Measurements from ENCODE around the gene NFIC. TPM values are rescaled to one million over a fixed set of nuclear protein-coding genes. Genes with fewer than 3 reads are reported as not detected.
"Not testable (repeated sequence)": the region's sequence is repeated elsewhere in the genome, so short reads cannot be mapped to it uniquely, and the experiment has no call there.

NFIC gene
- total RNA-seq, 1 donor from 2014 or later, result 12.7 TPM

DNA sequence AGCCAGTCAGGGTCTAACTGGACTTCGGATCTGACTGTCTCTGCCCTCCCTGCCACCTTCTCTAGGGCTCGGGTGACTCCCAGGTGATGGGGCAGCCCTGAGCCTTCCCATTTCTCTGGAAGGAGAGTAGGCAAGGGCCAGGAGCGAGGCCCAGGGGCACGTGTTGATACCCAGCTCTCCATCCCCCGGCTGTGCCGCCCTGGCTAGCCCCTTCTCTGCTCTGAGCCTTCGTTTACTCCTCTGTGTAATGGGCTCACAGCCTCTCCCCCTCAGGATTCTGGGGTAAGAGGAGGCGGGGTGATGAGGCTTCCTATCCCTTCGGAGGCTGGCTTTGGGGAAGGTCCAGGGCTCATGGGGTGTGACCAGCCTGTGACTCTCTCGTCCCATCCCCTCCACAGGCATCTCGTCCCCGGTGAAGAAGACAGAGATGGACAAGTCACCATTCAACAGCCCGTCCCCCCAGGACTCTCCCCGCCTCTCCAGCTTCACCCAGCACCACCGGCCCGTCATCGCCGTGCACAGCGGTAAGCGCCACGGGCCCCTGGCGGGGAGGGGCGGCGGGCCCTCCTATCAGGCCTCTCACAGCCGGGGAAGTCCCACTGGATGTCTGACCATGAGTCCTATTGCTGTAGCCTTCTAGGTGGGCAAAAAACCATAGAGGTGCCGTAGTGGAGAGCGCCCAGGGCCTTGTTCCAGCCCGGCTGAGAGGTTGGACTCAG, 82.4 kb downstream of the NFIC start:
- intact Hi-C loops (cut with micrococcal nuclease), result no loop called here

DNA sequence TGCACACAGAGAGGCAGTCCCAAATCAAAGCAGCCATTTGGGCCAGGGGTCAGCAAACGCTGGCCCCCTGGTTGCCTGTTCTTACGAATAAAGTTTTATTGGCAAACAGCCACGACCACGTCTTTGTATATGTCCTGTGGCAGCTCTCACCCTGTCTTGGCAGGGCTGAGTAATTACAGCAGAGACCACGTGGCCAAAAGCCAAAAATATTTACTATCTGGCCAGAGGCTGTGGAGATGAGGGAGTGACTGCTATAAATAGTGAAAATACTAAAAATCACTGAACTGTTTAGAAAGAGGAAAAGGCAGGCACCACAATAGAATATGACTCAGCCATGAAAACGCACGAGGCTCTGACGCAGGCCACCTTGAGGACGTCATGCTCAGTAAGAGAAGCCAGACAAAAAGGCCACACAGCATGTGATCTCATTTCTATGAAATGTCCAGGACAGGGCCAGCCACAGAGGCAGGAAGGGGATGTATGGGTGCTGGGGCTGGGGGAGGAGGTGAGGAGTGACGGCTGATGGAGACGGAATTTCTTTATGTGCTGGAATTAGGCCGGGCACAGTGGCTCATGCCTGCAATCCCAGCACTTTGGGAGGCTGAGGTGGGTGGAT, 84.5 kb downstream of the NFIC start:
- intact Hi-C loops (cut with micrococcal nuclease), result no loop called here

DNA sequence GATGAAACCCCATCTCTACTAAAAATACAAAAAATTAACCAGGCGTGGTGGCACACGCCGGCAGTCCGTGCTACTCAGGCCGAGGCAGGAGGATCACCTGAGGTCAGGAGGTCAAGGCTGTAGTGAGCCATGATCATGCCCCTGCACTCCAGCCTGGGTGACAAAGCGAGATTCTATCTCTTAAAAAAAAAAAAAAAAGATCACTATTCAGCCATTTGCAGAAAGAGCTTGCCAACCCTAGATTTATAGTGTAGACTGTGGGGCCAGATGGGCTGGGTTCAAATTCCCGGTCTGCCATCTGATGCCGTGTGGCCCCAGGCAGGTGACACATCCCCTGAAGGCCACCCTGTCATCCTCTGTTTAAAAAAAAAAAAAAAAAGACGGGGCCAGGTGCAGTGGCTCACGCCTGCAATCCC, 85.1 kb downstream of the NFIC start:
- intact Hi-C loops (cut with micrococcal nuclease), result no loop called here

DNA sequence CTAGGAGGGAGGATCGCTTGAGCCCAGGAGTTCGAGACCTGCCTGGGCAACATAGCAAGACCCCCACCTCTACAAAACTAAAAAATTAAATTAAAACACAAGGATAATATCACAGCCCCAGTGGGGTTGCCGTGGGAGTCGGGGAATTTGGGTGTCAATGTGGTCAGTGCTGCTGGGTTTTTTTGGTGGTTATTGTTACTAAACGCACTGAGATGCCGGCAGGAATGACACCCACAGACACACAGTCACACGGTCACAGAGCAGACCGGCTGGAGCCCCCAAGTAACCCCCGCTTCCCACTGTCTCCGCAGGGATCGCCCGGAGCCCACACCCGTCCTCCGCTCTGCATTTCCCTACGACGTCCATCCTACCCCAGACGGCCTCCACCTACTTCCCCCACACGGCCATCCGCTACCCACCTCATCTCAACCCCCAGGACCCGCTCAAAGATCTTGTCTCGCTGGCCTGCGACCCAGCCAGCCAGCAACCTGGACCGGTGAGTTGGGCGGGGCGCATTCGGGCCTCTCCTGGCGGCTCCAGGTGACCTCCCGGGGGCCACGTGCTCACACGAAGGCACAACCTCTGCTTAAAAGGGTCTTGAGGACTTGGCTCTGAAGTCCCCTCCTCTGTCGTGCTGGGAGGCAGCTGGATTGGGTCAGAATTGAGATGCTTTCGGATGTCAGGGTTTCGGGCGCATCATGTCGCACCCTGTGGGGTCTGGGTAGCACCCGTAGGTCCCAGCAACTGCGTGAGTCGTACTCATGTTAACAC, 86.0 kb downstream of the NFIC start:
- intact Hi-C loops (cut with micrococcal nuclease), result no loop called here

DNA sequence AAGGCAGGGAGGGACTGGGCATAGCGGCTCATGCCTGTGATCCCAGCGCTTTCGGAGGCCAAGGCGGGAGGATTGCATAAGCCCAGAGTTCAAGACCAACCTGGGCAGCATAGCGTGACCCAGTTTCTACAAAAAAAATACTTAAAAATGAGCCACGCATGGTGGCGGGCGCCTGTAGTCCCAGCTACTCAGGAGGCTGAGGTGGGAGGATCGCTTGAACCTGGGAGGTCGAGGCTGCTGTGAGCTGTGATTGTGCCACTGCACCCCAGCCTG, 86.5 kb downstream of the NFIC start:
- intact Hi-C loops (cut with micrococcal nuclease), result not testable (repeated sequence)

DNA sequence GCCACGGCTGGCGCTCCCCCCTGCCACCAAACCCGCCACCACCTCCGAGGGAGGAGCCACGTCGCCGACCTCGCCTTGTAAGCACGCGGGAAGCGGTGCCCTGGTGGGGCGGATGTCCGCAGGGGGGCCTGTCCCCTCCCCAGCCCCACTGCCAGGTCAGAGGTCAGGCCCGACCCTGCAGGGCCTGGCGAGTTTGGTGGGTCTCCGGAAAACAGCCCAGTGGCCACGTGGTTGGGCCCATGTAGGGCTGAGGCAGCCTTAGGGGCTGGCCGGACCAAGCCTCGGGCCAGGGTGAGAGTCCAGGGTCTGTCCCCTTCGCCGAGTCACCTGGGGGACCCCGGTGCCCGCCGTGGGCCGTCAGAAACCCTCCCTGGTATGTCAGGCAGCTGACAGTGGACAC, 87.5 kb downstream of the NFIC start:
- intact Hi-C loops (cut with micrococcal nuclease), result no loop called here

DNA sequence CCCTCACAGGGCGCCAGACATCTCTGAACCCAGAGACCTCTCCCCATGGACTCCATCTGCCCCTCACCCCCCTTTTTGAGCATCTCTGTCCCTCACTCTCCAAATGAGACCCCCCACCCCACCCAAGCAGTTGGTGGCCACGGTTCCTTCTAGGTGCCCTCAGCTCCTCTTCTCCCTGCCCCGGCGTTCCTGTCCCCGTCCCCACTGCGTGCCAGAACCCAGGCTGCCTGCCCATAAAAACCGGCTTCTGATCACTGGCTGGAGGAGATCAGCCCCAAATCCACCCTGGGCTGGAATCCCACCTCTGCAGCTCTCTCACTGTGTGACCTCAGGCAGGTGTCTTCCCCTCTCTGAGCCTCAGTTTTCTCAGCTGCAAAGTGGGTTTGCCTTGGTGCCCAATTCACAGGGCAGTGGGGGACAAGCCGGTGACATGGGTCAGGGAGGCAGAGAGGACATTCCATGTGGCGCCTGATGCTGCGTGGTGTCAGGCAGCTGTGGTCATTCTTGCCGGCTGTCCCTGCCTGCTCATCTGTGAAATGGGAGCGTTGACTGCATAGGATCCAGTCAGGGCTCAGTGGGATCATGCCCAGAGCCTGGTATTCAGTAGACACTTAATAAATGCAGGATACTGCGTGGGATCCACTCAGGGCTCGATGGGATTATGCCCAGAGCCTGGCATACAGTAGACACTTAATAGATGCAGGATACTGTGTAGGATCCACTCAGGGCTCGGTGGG, 88.4 kb downstream of the NFIC start:
- intact Hi-C loops (cut with micrococcal nuclease), result no loop called here

DNA sequence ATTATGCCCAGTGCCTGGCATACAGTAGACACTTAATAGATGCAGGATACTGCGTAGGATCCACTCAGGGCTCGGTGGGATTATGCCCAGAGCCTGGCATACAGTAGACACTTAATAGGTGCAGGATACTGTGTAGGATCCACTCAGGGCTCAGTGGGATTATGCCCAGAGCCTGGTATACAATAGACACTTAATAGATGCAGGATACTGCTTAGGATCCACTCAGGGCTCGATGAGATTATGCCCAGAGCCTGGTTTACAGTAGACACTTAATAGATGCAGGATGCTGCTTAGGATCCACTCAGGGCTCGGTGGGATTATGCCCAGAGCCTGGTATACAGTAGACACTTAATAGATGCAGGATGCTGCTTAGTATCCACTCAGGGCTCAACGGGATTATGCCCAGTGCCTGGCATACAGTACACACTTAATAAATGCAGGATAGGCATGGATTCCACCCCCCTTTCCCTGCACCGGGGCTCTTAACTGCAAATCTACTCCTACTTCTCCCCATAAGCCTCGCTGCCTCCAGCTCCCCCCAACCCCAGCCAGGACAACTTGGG, 89.1 kb downstream of the NFIC start:
- intact Hi-C loops (cut with micrococcal nuclease), result no loop called here

DNA sequence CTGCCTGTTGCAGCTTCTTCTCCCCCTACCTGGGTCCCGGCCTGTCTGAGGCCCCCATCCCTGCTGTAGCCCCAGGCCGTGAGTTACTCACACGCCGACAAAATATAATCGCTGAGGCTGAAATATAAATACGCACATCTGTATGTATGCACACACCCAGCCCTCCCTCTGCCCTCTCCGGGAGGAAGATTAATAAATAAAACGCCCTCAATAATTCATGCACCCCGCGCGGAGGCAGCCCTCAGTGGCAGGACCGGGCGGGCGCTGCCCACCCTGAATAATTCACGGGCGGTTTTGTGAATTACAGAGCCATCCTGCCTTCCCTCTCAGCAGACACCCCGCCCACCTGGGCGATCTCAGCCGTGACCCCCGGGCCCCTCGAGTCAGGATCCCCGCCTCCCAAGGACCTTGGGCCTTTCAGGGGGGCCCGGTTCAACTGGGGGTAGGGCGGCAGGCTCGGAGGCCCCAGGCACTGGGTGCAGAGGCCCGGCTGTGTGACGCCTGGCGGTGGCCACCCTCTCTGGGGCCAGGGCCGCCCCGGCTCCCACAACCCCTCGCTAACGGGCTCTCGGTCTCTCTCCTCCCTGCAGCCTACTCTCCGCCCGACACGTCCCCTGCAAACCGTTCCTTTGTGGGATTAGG, 89.7 kb downstream of the NFIC start:
- intact Hi-C loops (cut with micrococcal nuclease), result no loop called here

DNA sequence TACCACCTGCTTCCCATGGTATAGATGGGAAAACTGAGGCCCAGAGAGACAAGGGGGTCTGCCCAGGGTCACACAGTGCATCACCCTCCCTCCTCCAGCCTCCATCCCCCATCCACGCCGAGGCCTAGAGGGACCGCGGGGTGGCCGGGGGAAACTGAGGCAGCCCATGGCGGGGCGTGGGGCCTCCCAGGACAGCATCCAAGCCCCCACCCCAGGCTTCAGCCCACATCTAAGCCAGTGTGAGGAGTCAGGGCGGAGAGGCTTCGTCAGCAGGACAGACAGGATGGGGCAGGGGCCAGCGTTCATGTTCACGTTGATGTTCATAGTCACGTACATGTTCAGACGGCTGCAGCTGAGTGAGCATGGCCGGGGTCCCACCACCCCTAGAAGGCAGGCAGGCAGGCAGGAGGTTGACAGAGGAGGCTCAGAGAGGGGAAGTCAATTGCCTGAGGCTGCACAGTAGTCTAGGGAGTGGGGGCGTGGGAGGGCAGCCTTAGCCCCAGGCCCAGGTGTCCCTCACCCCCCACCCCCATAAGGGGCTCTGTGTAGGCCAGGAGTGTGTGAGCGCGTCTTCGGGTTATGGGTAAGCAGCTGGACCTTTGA, 90.6 kb downstream of the NFIC start:
- intact Hi-C loops (cut with micrococcal nuclease), result no loop called here

DNA sequence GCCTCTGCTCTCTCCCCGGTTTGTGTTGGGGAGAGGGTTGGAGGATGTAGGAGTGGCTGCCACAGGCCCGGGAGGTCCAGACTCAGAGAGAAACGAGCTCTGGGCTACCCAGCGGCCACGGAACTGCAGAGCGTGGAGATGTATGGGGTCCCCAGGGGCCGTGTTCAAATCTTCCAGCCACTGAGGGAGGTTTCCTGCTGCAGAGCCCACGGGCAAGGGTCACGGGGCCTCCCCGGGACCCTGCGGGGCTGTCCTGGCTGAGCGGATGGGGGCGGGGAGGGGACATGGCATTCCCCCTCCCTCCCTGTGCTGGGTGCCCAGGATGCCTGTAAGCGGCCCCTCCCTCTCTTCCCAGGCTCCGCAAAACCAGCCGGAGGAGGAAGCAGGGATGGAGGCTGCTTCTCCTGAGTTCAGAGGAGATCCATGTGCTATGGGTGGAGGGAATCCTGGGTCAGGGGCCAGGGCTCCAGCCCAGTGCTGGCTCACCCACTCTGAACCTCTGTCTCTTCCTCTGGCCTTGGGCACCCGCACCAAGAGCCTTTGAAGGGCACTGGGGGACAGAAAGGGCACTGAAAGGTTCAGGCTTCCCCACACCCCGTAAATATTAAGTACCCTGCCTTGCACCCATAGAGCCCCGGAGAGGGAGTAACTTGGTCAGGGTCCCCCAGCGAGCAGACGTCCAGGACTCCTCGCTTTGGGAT, 91.3 kb downstream of the NFIC start:
- intact Hi-C loops (cut with micrococcal nuclease), result no loop called here

DNA sequence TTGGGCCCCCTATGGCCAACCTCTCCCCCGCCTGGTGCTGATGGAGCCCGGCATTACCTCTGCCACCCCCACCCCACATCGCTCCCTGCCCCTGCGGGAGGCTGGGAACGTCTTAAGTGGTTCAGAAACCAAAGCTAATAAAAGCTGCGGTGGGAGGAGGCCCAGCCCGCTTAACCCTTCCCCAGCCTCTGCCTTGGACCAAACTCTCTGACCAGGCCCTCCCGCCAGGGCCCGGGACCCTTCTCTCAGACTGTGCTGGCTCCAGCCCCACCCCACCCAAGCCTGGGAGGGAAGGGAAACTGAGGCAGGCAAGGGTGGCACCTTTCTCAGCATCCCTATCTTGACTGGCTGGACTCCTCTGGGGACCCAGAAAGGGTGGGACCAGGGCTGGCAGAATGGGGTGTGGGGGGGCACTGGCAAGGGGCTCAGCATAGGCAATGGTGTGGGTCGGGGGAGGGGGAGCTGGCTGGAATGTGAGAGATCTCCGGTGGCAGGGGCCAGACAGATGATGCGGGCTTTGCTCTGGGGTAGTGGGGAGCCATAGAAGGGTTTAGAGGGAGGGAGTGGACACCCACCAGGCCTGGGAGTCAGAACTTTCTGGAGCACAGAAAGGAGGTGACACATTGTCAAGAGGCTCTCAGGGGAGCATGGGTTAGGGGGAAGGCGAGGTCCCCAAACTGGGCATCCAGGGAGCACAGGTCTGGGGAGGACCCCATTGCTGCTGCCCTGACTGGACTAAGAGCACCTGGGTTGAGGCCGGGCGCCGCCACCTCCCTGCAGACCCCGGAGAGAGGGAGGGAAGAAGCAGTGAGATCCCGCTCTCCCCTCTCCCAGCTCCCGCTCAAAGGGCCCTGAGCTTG, 92.1 kb downstream of the NFIC start:
- intact Hi-C loops (cut with micrococcal nuclease), result no loop called here

DNA sequence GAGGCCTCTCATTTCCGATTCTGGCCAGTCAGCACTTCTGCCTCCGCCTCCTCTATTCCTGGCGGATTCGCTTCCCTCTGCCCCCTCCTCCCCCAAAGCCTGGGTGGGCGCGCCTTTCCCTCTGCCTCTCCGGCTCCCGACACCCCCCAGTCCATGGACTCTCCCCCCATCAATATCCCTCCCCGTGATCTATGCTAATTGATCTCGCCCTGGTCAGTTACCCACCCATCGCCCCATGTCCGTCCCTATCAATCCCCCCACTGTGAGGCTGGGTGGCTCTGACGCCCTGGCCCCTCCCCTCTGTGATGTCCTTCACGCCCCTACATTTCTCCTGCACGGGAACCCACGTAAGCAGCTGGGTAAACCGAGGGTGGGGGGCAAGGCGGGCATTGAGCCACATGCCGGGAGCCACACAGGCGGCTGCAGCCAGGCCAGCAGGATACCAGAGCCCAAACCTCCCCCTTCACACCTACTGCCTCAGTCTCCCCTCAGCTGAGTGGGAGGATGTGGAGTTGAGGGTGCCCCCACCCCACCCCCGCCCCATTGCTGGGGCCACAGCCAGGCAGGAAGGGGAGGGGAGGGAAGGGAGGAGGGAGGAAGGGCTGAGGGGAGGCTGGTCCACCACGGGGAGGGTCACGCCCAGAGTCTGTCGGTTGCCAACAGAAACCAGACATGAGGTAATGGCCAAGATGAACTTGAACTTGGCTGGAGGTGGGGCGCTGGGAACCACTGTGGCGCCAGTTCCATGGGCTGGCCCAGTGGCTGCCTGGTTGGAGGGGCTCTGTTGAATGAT, 92.9 kb downstream of the NFIC start:
- intact Hi-C loops (cut with micrococcal nuclease), result no loop called here

DNA sequence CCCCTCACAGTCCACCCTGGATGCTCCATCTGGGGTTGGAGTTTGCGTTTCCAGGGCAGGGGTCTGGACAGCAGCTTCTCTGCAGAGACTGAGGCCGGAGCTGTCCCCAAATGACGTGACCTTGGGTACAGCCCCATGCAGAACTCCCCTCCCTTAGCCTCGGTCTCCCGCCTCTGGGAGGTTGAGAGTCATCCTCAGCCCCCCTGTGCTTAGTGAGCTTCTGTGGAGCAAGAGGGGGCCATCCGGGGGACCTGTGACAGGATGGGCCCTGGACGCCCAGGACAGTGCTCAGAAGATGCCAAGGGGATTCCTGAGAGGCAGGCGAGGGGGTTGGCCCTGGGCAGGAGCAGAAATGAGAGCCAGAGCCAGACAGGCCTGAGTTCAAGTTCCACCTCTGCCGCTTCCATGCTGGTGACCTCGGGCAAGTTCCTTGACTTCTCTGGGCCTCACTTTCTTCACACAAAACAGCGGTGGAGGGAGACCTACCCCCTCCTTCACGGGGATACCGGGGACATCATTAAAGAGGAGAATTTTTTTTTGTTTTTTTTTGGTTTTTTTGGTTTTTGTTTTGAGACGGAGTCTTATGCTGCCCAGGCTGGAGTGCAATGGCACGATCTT, 93.7 kb downstream of the NFIC start:
- intact Hi-C loops (cut with micrococcal nuclease), result no loop called here

DNA sequence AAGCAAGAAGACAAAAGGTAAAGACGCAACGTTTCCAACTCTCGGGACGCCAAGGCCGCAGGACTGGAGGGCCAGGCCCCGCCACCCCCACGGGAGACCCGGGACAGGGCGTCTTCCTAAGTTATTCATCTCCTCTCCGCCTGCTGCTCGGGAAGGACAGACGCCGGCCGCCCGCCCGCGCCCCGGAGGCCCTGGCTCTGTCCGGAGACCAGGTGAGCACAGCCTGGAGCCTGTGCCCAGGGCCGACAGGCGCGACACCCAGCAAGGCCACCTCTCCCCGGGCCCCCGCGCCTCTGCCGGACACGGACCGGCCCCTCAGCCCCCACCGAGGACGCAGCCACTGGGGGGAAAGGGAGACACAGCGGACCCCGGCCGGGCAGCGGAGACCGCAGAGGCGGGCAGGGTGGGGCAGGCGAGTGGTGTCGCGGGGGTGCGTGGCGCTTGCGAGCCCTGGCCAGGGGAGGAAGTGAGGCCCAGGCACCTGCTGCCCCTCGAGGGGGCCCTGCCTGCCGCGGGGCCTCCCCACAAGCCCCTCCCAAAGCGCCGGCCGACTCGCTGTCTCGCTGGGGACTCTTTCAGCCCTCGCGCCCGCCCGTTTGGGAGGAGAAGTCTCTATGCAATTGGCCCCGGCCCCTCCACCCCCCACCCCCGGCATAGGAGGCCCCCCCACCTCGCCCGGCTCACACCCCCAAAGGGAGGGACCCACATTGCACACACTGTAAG, 96.8 kb downstream of the NFIC start:
- intact Hi-C loops (cut with micrococcal nuclease), result no loop called here

DNA sequence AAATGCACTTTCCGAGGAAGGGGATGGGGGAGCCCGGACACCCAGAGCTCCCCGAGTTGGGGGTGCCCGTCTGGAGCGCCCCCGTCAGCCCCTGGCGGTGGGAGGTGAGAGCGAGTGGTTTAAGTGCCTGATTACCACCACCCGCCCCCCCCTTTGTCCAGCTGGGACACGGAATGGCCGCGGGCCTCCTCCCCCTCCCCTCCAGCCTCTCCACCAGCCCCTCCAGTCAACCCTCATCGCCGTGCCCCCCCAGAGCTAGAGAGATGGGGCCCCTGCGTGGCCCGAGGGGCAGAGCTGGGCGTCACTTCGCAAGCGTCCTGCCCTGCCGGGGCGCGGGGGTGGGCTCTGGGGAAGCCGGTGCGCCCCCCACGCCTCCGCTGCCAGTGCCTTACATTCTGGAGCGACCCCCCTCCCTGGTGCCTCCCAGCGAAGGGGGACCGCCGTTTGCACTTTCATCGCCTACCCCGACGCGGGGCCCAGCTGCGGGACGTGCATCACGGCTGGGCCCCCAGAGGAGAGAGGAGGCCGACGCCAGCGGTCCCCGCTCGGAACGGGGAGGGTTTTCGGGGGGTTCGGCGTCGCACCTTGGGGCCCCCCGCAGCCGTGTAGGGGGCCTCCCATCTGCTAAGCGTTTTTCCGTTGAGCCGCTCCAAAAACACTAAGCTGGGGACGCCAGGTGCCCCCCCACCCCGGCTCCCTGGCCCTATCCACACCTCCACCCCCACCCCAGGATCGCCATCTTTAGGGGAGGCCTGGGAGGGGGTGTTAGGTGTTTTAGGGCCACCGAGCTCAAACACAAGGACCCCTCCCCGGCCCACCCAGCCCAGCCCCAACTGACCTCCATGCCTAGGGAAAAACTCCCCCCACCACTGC, 97.6 kb downstream of the NFIC start:
- intact Hi-C loops (cut with micrococcal nuclease), result no loop called here
